Karpas-422 (cell line): Measurements from ENCODE around the gene GPR137. TPM values are rescaled to one million over a fixed set of nuclear protein-coding genes. Genes with fewer than 3 reads are reported as not detected.

ENCODE experiments used
- small RNA-seq: library from RNA; depleted of rRNA; stranded (forward); fragments of <200 nt; gene quantifications from one replicate; pipeline ENCODE3, GENCODE V24; 2014
- total RNA-seq: library from RNA; depleted of rRNA; stranded (reverse); fragments of >200 nt; shearing (Covaris generic); gene quantifications from 2 replicates; pipeline ENCODE4 v1.2.3, GENCODE V29; 2014; ENCODE audit warnings: low replicate concordance; rRNA removed

GPR137 gene
- total RNA-seq, 1 experiment from 2014 or later = 10.8 TPM

Small RNA genes lying within 50 kb of the gene (small RNA-seq; reads per million reads assigned to genes)
- not detected for gene RF00019

Other genes with a start within 250 kb of the GPR137 start
- gene FLRT1, start 249.9 kb upstream of the GPR137 start, total RNA-seq = not detected in 2 replicates
- gene MACROD1, start 119.7 kb upstream of the GPR137 start, total RNA-seq = 5.4 TPM in 1 of 2 replicates, not detected in the other
- 101 and 199 TPM in 2 replicates for gene STIP1, start 99.7 kb upstream of the GPR137 start, total RNA-seq
- gene FERMT3, start 79.1 kb upstream of the GPR137 start, total RNA-seq = 72.7 and 141 TPM in 2 replicates
- 72.5 and 90.4 TPM in 2 replicates for gene TRPT1, start 59.7 kb upstream of the GPR137 start, total RNA-seq
- gene NUDT22, start 59.6 kb upstream of the GPR137 start, total RNA-seq = 70.0 and 114 TPM in 2 replicates
- 32.0 and 51.0 TPM in 2 replicates for gene DNAJC4, start 55.3 kb upstream of the GPR137 start, total RNA-seq
- 43.4 and 67.9 TPM in 2 replicates for gene VEGFB, start 51.3 kb upstream of the GPR137 start, total RNA-seq
- 27.8 and 73.4 TPM in 2 replicates for gene FKBP2, start 44.8 kb upstream of the GPR137 start, total RNA-seq
- 111 and 256 TPM in 2 replicates for gene PPP1R14B, start 38.9 kb upstream of the GPR137 start, total RNA-seq
- 5.7 and 12.7 TPM in 2 replicates for gene PLCB3, start 34.3 kb upstream of the GPR137 start, total RNA-seq
- 45.3 and 94.6 TPM in 2 replicates for gene BAD, start 1.2 kb upstream of the GPR137 start, total RNA-seq
- gene KCNK4, start 5.5 kb downstream of the GPR137 start, total RNA-seq = not detected in 2 replicates
- not detected in 2 replicates for gene CATSPERZ, start 14.5 kb downstream of the GPR137 start, total RNA-seq
- 16.0 and 33.9 TPM in 2 replicates for gene ESRRA, start 19.7 kb downstream of the GPR137 start, total RNA-seq
- gene TRMT112, start 31.7 kb downstream of the GPR137 start, total RNA-seq = 363 and 557 TPM in 2 replicates
- gene PRDX5, start 32.3 kb downstream of the GPR137 start, total RNA-seq = 205 and 428 TPM in 2 replicates
- gene CCDC88B, start 54.4 kb downstream of the GPR137 start, total RNA-seq = 34.9 and 88.2 TPM in 2 replicates
- gene RPS6KA4, start 73.3 kb downstream of the GPR137 start, total RNA-seq = 17.1 and 38.4 TPM in 2 replicates